ENCODE data around the gene AFF3. TPM values are rescaled to one million over a fixed set of nuclear protein-coding genes. Genes with fewer than 3 reads are reported as not detected.

Gene AFF3
- total and polyA plus RNA-seq, 2 of the 4 experiments (the other 2 are of a cell fraction): 12.9 to 14.3 TPM

DNA sequence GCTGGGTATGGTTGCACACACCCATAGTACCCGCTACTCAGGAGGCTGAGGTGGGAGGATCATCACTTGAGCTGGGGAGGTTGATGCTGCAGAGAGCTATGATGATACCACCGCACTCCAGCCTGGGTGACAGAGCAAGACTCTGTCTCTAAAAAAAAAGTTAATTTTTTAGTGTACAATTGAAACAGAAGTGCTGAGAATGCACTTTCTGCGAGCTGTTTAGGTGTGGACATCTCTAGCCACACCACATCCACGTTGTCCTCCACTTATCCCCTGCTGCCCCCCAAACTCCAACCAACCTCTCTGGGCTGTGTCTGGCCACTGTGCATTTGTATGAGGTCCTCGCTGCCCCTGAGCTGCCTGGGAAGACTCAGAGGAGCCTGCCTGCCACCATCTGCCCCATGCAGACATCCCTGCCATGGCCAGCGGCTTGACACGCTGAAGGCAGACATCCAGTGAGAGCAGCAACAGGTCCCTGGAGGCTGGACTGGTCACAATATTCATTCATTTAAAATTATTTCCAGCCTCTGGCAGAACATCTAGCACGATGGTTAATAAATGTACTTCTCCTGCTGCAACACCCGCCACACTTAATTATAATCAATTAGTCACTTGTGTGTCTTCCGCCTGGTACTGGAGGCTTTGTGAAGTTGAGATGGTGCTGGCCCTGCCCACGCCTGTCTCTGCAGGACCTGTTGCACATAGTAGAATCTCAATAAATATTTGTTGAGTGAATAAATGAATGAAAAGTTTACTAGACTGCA is 3.7 kb upstream of the AFF3 start:
- H3K23ac ChIP-seq (ENCODE audit: low read depth, low read length): no peak overlapping the region
- no peaks in the 10 kb centered on the region for H3K79me1 ChIP-seq (ENCODE audit: low read depth in 1 of 2, low read length in 2 of 2)
- H3K4me1 ChIP-seq (ENCODE audit: control insufficient read depth, insufficient read depth, low read length): no peaks in the 10 kb centered on the region
- no TSS peak for BruUV-seq (replicated peaks)
- H2BK20ac ChIP-seq (ENCODE audit: low read depth, low read length): no peak overlapping the region
- in situ Hi-C loops (cut with MboI; ENCODE audit: low sequenced_read_pairs) (no loop called here), intact Hi-C loops (cut with micrococcal nuclease) (no loop called here), dilution Hi-C loops (cut with HindIII; ENCODE audit: low sequenced_read_pairs, unreplicated experiment) (no loop called here)
- H3K9me1 ChIP-seq (ENCODE audit: insufficient read depth, low read length): no peaks in the 10 kb centered on the region
- H3K4me2 ChIP-seq (ENCODE audit: low read depth, low read length): no peak overlapping the region
- ATAC-seq (ENCODE audit: low read depth): no peak
- 100% methylated on average over 2 of the region's 11 CpGs; no CpG with 5 or more reads in 1 of the 2 experiments for WGBS, 2 experiments (ENCODE audit: extremely low coverage in 2 of 2, insufficient read length in 1 of 2)
- no peak overlapping the region for H2BK15ac ChIP-seq (ENCODE audit: low read depth, low read length)
- peaks cover 1% of the 10 kb centered on the region; the same call in 1 of the 2 replicates for H3K9me3 ChIP-seq (ENCODE audit: control insufficient read depth, insufficient read depth, low read length)
- peaks cover 4% of the 10 kb centered on the region for H3K27me3 ChIP-seq (ENCODE audit: control insufficient read depth, insufficient read depth, low read length)
- TF ChIP-seq MAFK (IDR thresholded peaks at IDR 0.05; ENCODE audit: low read depth, low read length) (peak; percentile 66; the same call in 1 of the 2 replicates), FOS (IDR thresholded peaks at IDR 0.05; ENCODE audit: low read depth, low read length) (no peak), BHLHE40 (IDR thresholded peaks at IDR 0.05; ENCODE audit: low read depth, low read length) (no peak), CEBPB (IDR thresholded peaks at IDR 0.05; ENCODE audit: low read depth, low read length) (no peak), RAD21 (IDR thresholded peaks at IDR 0.05; ENCODE audit: low read length) (no peak), RCOR1 (IDR thresholded peaks at IDR 0.05; ENCODE audit: insufficient replicate concordance, low read length) (no peak), MAZ (IDR thresholded peaks at IDR 0.05; ENCODE audit: borderline replicate concordance, low read depth, low read length) (no peak), POLR2A (IDR thresholded peaks at IDR 0.05; ENCODE audit: low read depth, low read length) (no peak)
- TF ChIP-seq, protein P1, sequence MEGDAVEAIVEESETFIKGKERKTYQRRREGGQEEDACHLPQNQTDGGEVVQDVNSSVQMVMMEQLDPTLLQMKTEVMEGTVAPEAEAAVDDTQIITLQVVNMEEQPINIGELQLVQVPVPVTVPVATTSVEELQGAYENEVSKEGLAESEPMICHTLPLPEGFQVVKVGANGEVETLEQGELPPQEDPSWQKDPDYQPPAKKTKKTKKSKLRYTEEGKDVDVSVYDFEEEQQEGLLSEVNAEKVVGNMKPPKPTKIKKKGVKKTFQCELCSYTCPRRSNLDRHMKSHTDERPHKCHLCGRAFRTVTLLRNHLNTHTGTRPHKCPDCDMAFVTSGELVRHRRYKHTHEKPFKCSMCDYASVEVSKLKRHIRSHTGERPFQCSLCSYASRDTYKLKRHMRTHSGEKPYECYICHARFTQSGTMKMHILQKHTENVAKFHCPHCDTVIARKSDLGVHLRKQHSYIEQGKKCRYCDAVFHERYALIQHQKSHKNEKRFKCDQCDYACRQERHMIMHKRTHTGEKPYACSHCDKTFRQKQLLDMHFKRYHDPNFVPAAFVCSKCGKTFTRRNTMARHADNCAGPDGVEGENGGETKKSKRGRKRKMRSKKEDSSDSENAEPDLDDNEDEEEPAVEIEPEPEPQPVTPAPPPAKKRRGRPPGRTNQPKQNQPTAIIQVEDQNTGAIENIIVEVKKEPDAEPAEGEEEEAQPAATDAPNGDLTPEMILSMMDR (conservative IDR thresholded peaks at IDR 0.05; ENCODE audit: low read depth, low read length): no peak
- no peak overlapping the region for H4K8ac ChIP-seq (ENCODE audit: low read depth in 2 of 2, low read length in 2 of 2)
- no peak overlapping the region for H3K56ac ChIP-seq (ENCODE audit: extremely low read depth, insufficient read depth, low read length)
- H3K4me3 ChIP-seq (ENCODE audit: insufficient read depth, low read depth, low read length): no peak overlapping the region
- CTCF ChIA-PET: no interaction called here
- no peaks in the 10 kb centered on the region for H4K20me1 ChIP-seq (ENCODE audit: insufficient read depth, low read length)
- H3K4ac ChIP-seq (ENCODE audit: low read depth, low read length): no peak overlapping the region
- H2AK9ac ChIP-seq (replicated peaks; ENCODE audit: low read depth, low read length, poor library complexity): no peak overlapping the region
- H2BK120ac ChIP-seq (ENCODE audit: low read depth, low read length): no peak overlapping the region
- no peak overlapping the region for H4K5ac ChIP-seq (ENCODE audit: low read depth, low read length)
- H3K9ac ChIP-seq (ENCODE audit: low read depth, low read length): no peak overlapping the region
- DNase-seq: no peak
- no peak overlapping the region for H3K27ac ChIP-seq (ENCODE audit: insufficient read depth, low read length)
- no peak overlapping the region for H3K14ac ChIP-seq (replicated peaks; ENCODE audit: low read depth, low read length)
- H4K91ac ChIP-seq (ENCODE audit: insufficient read depth, low read depth, low read length): no peak overlapping the region
- no peaks in the 10 kb centered on the region for H3K36me3 ChIP-seq (ENCODE audit: control insufficient read depth, insufficient read depth, low read length)
- POLR2A ChIA-PET (ENCODE audit: unreplicated experiment): no interaction called here
- H2AFZ ChIP-seq (replicated peaks; ENCODE audit: low read length, poor library complexity): no peak overlapping the region
- H2BK5ac ChIP-seq (ENCODE audit: low read depth, low read length, poor library complexity, severe bottlenecking): no peak overlapping the region
- no peak overlapping the region for H3K18ac ChIP-seq (ENCODE audit: low read depth, low read length)
- H2AK5ac ChIP-seq (ENCODE audit: low read depth, low read length): no peak overlapping the region

Data from IMR-90 (cell line).